ENCODE measurements around the gene TWSG1. TPM values are rescaled to one million over a fixed set of nuclear protein-coding genes. Genes with fewer than 3 reads are reported as not detected.

The TWSG1 gene
- polyA plus RNA-seq, 1 donor from 2014 or later: 11.5 TPM

- no peaks in the 10 kb centered on the region for H3F3A ChIP-seq (ENCODE audit: insufficient read depth, low read length, poor library complexity, severe bottlenecking)
- H2AFZ ChIP-seq (ENCODE audit: low read depth, low read length): no peak overlapping the region
- H3K4me2 ChIP-seq (ENCODE audit: low read length): no peak overlapping the region
- no peaks in the 10 kb centered on the region for H3K27me3 ChIP-seq (ENCODE audit: insufficient read depth, low read depth, low read length)
- no peaks in the 10 kb centered on the region for H4K20me1 ChIP-seq (ENCODE audit: insufficient read depth)
- H3K27ac ChIP-seq (ENCODE audit: low read length): no peak overlapping the region
- H3K79me2 ChIP-seq (replicated peaks; ENCODE audit: insufficient read depth, low read length): no peaks in the 10 kb centered on the region
- H3K9me2 ChIP-seq (ENCODE audit: insufficient read depth, low read length): no peaks in the 10 kb centered on the region
- no peak overlapping the region for H3K4me3 ChIP-seq (ENCODE audit: low read length)
- no peaks in the 10 kb centered on the region for H3K36me3 ChIP-seq (ENCODE audit: insufficient read depth, low read length)
- H3K9me3 ChIP-seq (ENCODE audit: low read length): no peaks in the 10 kb centered on the region
- H3K9ac ChIP-seq (ENCODE audit: low read length): no peak overlapping the region
- no peak for TF ChIP-seq POLR2AphosphoS5 (IDR thresholded peaks at IDR 0.05)
- no peak for TF ChIP-seq EZH2 (IDR thresholded peaks at IDR 0.05; ENCODE audit: borderline replicate concordance, insufficient read depth, low read length, poor library complexity, severe bottlenecking)
- TF ChIP-seq TAF1 (IDR thresholded peaks at IDR 0.05; ENCODE audit: low read depth): no peak
- TF ChIP-seq RAD21 (conservative IDR thresholded peaks at IDR 0.05): no peak
- TF ChIP-seq REST (IDR thresholded peaks at IDR 0.05; ENCODE audit: borderline replicate concordance): no peak
- no peak for TF ChIP-seq EP300 (conservative IDR thresholded peaks at IDR 0.05; ENCODE audit: poor library complexity, severe bottlenecking)
- TF ChIP-seq SMC3 (conservative IDR thresholded peaks at IDR 0.05; ENCODE audit: poor library complexity): no peak
- no peak for TF ChIP-seq MXI1 (conservative IDR thresholded peaks at IDR 0.05; ENCODE audit: poor library complexity, severe bottlenecking)
Observed at GRCh38 chr18:9296233-9297006, 38.2 kb upstream of the TWSG1 start.

GRCh38 chr18:9297007-9297393 is 37.6 kb upstream of the TWSG1 start:
- Histone ChIP-seq H3K27me3 (ENCODE audit: insufficient read depth, low read depth, low read length) (no peaks in the 10 kb centered on the region), H4K20me1 (ENCODE audit: insufficient read depth) (no peaks in the 10 kb centered on the region), H3K9me2 (ENCODE audit: insufficient read depth, low read length) (no peaks in the 10 kb centered on the region), H3K79me2 (replicated peaks; ENCODE audit: insufficient read depth, low read length) (no peaks in the 10 kb centered on the region), H3K4me2 (ENCODE audit: low read length) (no peak overlapping the region), H3K9ac (ENCODE audit: low read length) (no peak overlapping the region), H3F3A (ENCODE audit: insufficient read depth, low read length, poor library complexity, severe bottlenecking) (no peaks in the 10 kb centered on the region), H3K27ac (ENCODE audit: low read length) (no peak overlapping the region), H2AFZ (ENCODE audit: low read depth, low read length) (no peak overlapping the region), H3K36me3 (ENCODE audit: insufficient read depth, low read length) (no peaks in the 10 kb centered on the region), H3K4me3 (ENCODE audit: low read length) (no peak overlapping the region), H3K9me3 (ENCODE audit: low read length) (no peaks in the 10 kb centered on the region)
- TF ChIP-seq CTCF (IDR thresholded peaks at IDR 0.05; ENCODE audit: poor library complexity, severe bottlenecking) (no peak), TAF1 (IDR thresholded peaks at IDR 0.05; ENCODE audit: low read depth) (no peak), EZH2 (IDR thresholded peaks at IDR 0.05; ENCODE audit: borderline replicate concordance, insufficient read depth, low read length, poor library complexity, severe bottlenecking) (no peak), SMC3 (conservative IDR thresholded peaks at IDR 0.05; ENCODE audit: poor library complexity) (no peak), EP300 (conservative IDR thresholded peaks at IDR 0.05; ENCODE audit: poor library complexity, severe bottlenecking) (no peak), RAD21 (conservative IDR thresholded peaks at IDR 0.05) (no peak), POLR2AphosphoS5 (IDR thresholded peaks at IDR 0.05) (no peak), REST (IDR thresholded peaks at IDR 0.05; ENCODE audit: borderline replicate concordance) (no peak)

Data from neural cell (in vitro differentiated cells).